ENCODE measurements around the gene CACTIN. TPM values are rescaled to one million over a fixed set of nuclear protein-coding genes. Genes with fewer than 3 reads are reported as not detected.
A peak's percentile ranks its signal among the peaks of the same experiment; 100 is the strongest.

The CACTIN gene
- total and polyA plus RNA-seq, 7 experiments from 2014 or later = 9.5 to 46.7 (median 35.9) TPM

GRCh38 chr19:3610745-3611717 lies 15.6 kb downstream of the CACTIN start:
- peak overlapping the region in 1 of 9 donors; percentile 43 for H3K27ac Mint-ChIP-seq
- Histone ChIP-seq H3K4me1 (ENCODE audit: control insufficient read depth in 2 of 2, insufficient read depth in 2 of 2, low read length in 2 of 2) (peaks cover 2% of the 10 kb centered on the region in 2 donors), H3K36me3 (ENCODE audit: control insufficient read depth in 2 of 3, insufficient read depth in 3 of 3, low read length in 3 of 3) (peaks cover 0 to 60% (median 0%) of the 10 kb centered on the region in 3 experiments), H3K4me3 (ENCODE audit: low read length) (no peak overlapping the region), H3K27me3 (ENCODE audit: control insufficient read depth in 2 of 2, insufficient read depth in 2 of 2, low read length in 2 of 2) (no peaks in the 10 kb centered on the region), H3K9me3 (ENCODE audit: control insufficient read depth in 2 of 3, low read length in 3 of 3) (no peaks in the 10 kb centered on the region), H3K27ac (ENCODE audit: low read depth, low read length) (no peak overlapping the region)
- H3K27me3 Mint-ChIP-seq = peaks cover 0 to 9% (median 0%) of the 10 kb centered on the region in 5 donors
- no peak overlapping the region for H3K4me3 Mint-ChIP-seq
- ATAC-seq (no peak), DNase-seq (no peak)
- ChIA-PET CTCF (no interaction called here), POLR2A (no interaction called here)
- no peaks in the 10 kb centered on the region for H3K9me3 Mint-ChIP-seq
- H3K36me3 Mint-ChIP-seq = peaks cover 0 to 9% (median 4%) of the 10 kb centered on the region in 5 donors
- intact Hi-C loops (cut with micrococcal nuclease) = no loop called here
- H3K4me1 Mint-ChIP-seq = peaks cover 7 to 15% (median 12%) of the 10 kb centered on the region in 7 donors

- H3K36me3 Mint-ChIP-seq = peaks cover 0 to 9% (median 4%) of the 10 kb centered on the region in 5 donors
- Histone ChIP-seq H3K27ac (ENCODE audit: low read depth, low read length) (peak overlapping the region; percentile 19), H3K27me3 (ENCODE audit: control insufficient read depth in 2 of 2, insufficient read depth in 2 of 2, low read length in 2 of 2) (no peaks in the 10 kb centered on the region), H3K9me3 (ENCODE audit: control insufficient read depth in 2 of 3, low read length in 3 of 3) (no peaks in the 10 kb centered on the region), H3K4me3 (ENCODE audit: low read length) (no peak overlapping the region), H3K4me1 (ENCODE audit: control insufficient read depth in 2 of 2, insufficient read depth in 2 of 2, low read length in 2 of 2) (peaks cover 12% of the 10 kb centered on the region in 2 donors), H3K36me3 (ENCODE audit: control insufficient read depth in 2 of 3, insufficient read depth in 3 of 3, low read length in 3 of 3) (peaks cover 0 to 50% (median 0%) of the 10 kb centered on the region in 3 experiments)
- H3K4me1 Mint-ChIP-seq = peaks cover 7 to 15% (median 11%) of the 10 kb centered on the region in 7 donors
- H3K4me3 Mint-ChIP-seq = no peak overlapping the region
- intact Hi-C loops (cut with micrococcal nuclease) = loop anchor here in 1 of 2 donors (5.0 kb wide), 2 partner anchors 38 to 53 kb away; partner anchors contain the start of genes HMG20B and MFSD12
- ChIA-PET POLR2A (interaction anchor here (0.5 kb wide), 1 partner anchor 16 kb away, joined by 3 read pairs; no protein-coding TSS in a partner anchor), CTCF (interaction anchor here (0.7 kb wide), 1 partner anchor 424 kb away, joined by 3 read pairs; the partner anchor contains the start of gene NCLN)
- peaks cover 0 to 9% (median 0%) of the 10 kb centered on the region in 5 donors for H3K27me3 Mint-ChIP-seq
- no peaks in the 10 kb centered on the region for H3K9me3 Mint-ChIP-seq
- H3K27ac Mint-ChIP-seq = peak overlapping the region in 3 of 9 donors; percentile 2 to 21 (median 12)
- DNase-seq = no peak
- ATAC-seq = no peak
Measured at GRCh38 chr19:3609779-3610719, 16.5 kb downstream of the CACTIN start.

GRCh38 chr19:3608750-3609322 lies 17.8 kb downstream of the CACTIN start:
- peaks cover 0 to 9% (median 4%) of the 10 kb centered on the region in 5 donors for H3K36me3 Mint-ChIP-seq
- CTCF ChIA-PET = interaction anchor here (0.7 to 1.4 kb wide), 3 partner anchors 21 to 423 kb away, joined by 3 to 5 read pairs (median 5); partner anchors contain the start of genes GIPC3 and NCLN
- H3K36me3 ChIP-seq (ENCODE audit: control insufficient read depth in 2 of 3, insufficient read depth in 3 of 3, low read length in 3 of 3) = peaks cover 0 to 38% (median 0%) of the 10 kb centered on the region in 3 experiments
- H3K4me3 Mint-ChIP-seq = no peak overlapping the region
- DNase-seq (no peak), ATAC-seq (no peak)
- H3K4me1 ChIP-seq (ENCODE audit: control insufficient read depth in 2 of 2, insufficient read depth in 2 of 2, low read length in 2 of 2) = peaks cover 19 to 22% of the 10 kb centered on the region in 2 donors
- POLR2A ChIA-PET = interaction anchor here (0.5 to 2.5 kb wide), 5 partner anchors 11 to 693 kb away, joined by 3 to 9 read pairs (median 3); partner anchors contain the start of gene MFSD12
- peaks cover 0 to 9% (median 0%) of the 10 kb centered on the region in 5 donors for H3K27me3 Mint-ChIP-seq
- intact Hi-C loops (cut with micrococcal nuclease) = loop anchor here in 1 of 2 donors (5.0 kb wide), 2 partner anchors 37 to 52 kb away; partner anchors contain the start of genes HMG20B and MFSD12
- H3K9me3 ChIP-seq (ENCODE audit: control insufficient read depth in 2 of 3, low read length in 3 of 3) = no peaks in the 10 kb centered on the region
- H3K4me3 ChIP-seq (ENCODE audit: low read length) = no peak overlapping the region
- no peaks in the 10 kb centered on the region for H3K27me3 ChIP-seq (ENCODE audit: control insufficient read depth in 2 of 2, insufficient read depth in 2 of 2, low read length in 2 of 2)
- no peaks in the 10 kb centered on the region for H3K9me3 Mint-ChIP-seq
- peak overlapping the region in 2 of 9 donors; percentile 25 to 31 for H3K27ac Mint-ChIP-seq
- H3K4me1 Mint-ChIP-seq = peaks cover 7 to 15% (median 11%) of the 10 kb centered on the region in 7 donors
- H3K27ac ChIP-seq (ENCODE audit: low read depth, low read length) = no peak overlapping the region

GRCh38 chr19:3608079-3608641 lies 18.4 kb downstream of the CACTIN start:
- peak overlapping the region in 6 of 10 donors; percentile 47 to 70 (median 65) for H3K4me3 Mint-ChIP-seq
- H3K36me3 Mint-ChIP-seq = peaks cover 0 to 9% (median 4%) of the 10 kb centered on the region in 5 donors
- Histone ChIP-seq H3K4me1 (ENCODE audit: control insufficient read depth in 2 of 2, insufficient read depth in 2 of 2, low read length in 2 of 2) (peaks cover 19 to 22% of the 10 kb centered on the region in 2 donors), H3K9me3 (ENCODE audit: control insufficient read depth in 2 of 3, low read length in 3 of 3) (no peaks in the 10 kb centered on the region), H3K27ac (ENCODE audit: low read depth, low read length) (no peak overlapping the region), H3K4me3 (ENCODE audit: low read length) (no peak overlapping the region), H3K36me3 (ENCODE audit: control insufficient read depth in 2 of 3, insufficient read depth in 3 of 3, low read length in 3 of 3) (peaks cover 0 to 31% (median 0%) of the 10 kb centered on the region in 3 experiments), H3K27me3 (ENCODE audit: control insufficient read depth in 2 of 2, insufficient read depth in 2 of 2, low read length in 2 of 2) (no peaks in the 10 kb centered on the region)
- no peak for ATAC-seq
- peaks cover 7 to 15% (median 11%) of the 10 kb centered on the region in 7 donors for H3K4me1 Mint-ChIP-seq
- H3K9me3 Mint-ChIP-seq = no peaks in the 10 kb centered on the region
- H3K27me3 Mint-ChIP-seq = peaks cover 0 to 9% (median 0%) of the 10 kb centered on the region in 5 donors
- intact Hi-C loops (cut with micrococcal nuclease) = loop anchor here in 1 of 2 donors (5.0 kb wide), 2 partner anchors 36 to 51 kb away; partner anchors contain the start of genes HMG20B and MFSD12
- DNase-seq = no peak
- peak overlapping the region in 5 of 9 donors; percentile 9 to 70 (median 53) for H3K27ac Mint-ChIP-seq
- ChIA-PET CTCF (interaction anchor here (0.5 to 1.4 kb wide), 5 partner anchors 21 to 1055 kb away, joined by 3 to 6 read pairs (median 5); partner anchors contain the start of gene GIPC3), POLR2A (interaction anchor here (0.6 to 2.5 kb wide), 5 partner anchors 12 to 694 kb away, joined by 3 to 9 read pairs (median 3); partner anchors contain the start of gene MFSD12)

GRCh38 chr19:3607303-3608078 lies 19.1 kb downstream of the CACTIN start:
- H3K27me3 Mint-ChIP-seq = peaks cover 0 to 9% (median 0%) of the 10 kb centered on the region in 5 donors
- CTCF ChIA-PET = interaction anchor here (0.6 to 1.4 kb wide), 3 partner anchors 22 to 1055 kb away, joined by 4 to 6 read pairs (median 5); partner anchors contain the start of gene GIPC3
- ATAC-seq (no peak), DNase-seq (no peak)
- POLR2A ChIA-PET = interaction anchor here (0.5 to 2.5 kb wide), 3 partner anchors 51 to 202 kb away, joined by 3 to 9 read pairs (median 4); partner anchors contain the start of gene MFSD12
- peaks cover 0 to 1% (median 0%) of the 10 kb centered on the region in 11 donors for H3K9me3 Mint-ChIP-seq
- peak overlapping the region in 6 of 9 donors; percentile 9 to 70 (median 50) for H3K27ac Mint-ChIP-seq
- no peaks in the 10 kb centered on the region for H3K27me3 ChIP-seq (ENCODE audit: control insufficient read depth in 2 of 2, insufficient read depth in 2 of 2, low read length in 2 of 2)
- intact Hi-C loops (cut with micrococcal nuclease) = loop anchor here in 1 of 2 donors (5.0 kb wide), 2 partner anchors 35 to 50 kb away; partner anchors contain the start of genes HMG20B and MFSD12
- H3K27ac ChIP-seq (ENCODE audit: low read depth, low read length) = peak overlapping the region; percentile 65
- H3K36me3 ChIP-seq (ENCODE audit: control insufficient read depth in 2 of 3, insufficient read depth in 3 of 3, low read length in 3 of 3) = peaks cover 0 to 27% (median 0%) of the 10 kb centered on the region in 3 experiments
- peaks cover 0 to 9% (median 4%) of the 10 kb centered on the region in 5 donors for H3K36me3 Mint-ChIP-seq
- H3K9me3 ChIP-seq (ENCODE audit: control insufficient read depth in 2 of 3, low read length in 3 of 3) = no peaks in the 10 kb centered on the region
- H3K4me3 ChIP-seq (ENCODE audit: low read length) = no peak overlapping the region
- H3K4me3 Mint-ChIP-seq = peak overlapping the region in 8 of 10 donors; percentile 45 to 70 (median 60)
- peaks cover 7 to 15% (median 11%) of the 10 kb centered on the region in 7 donors for H3K4me1 Mint-ChIP-seq
- peaks cover 19 to 22% of the 10 kb centered on the region in 2 donors for H3K4me1 ChIP-seq (ENCODE audit: control insufficient read depth in 2 of 2, insufficient read depth in 2 of 2, low read length in 2 of 2)

Measured in naive thymus-derived CD4-positive, alpha-beta T cell (primary cell).